ENCODE data around the gene MYBPH. TPM values are rescaled to one million over a fixed set of nuclear protein-coding genes. Genes with fewer than 3 reads are reported as not detected.

Gene MYBPH
- total and polyA plus RNA-seq, 2 donors (not counting 3 experiments of a cell fraction or from before 2014, with no cell fraction given) = not detected

- Histone ChIP-seq H2AFZ (ENCODE audit: low read depth, low read length) (no peak overlapping the region), H3K4me1 (ENCODE audit: control insufficient read depth, extremely low read depth, insufficient read depth, low read length) (peaks cover 6% of the 10 kb centered on the region), H3K9me1 (replicated peaks; ENCODE audit: control insufficient read depth, extremely low read depth, insufficient read depth, low read length) (no peaks in the 10 kb centered on the region), H3K27ac (ENCODE audit: insufficient read depth, low read depth, low read length) (no peak overlapping the region), H3K4me3 (replicated peaks in 1 of 3; ENCODE audit: insufficient read depth in 1 of 3, low read depth in 1 of 3, low read length in 3 of 3) (no peak overlapping the region), H3K79me2 (ENCODE audit: control insufficient read depth, insufficient read depth, low read length) (no peaks in the 10 kb centered on the region), H4K20me1 (replicated peaks; ENCODE audit: control insufficient read depth, extremely low read depth, insufficient read depth, low read length) (no peaks in the 10 kb centered on the region), H3K9me3 (replicated peaks; ENCODE audit: control insufficient read depth, insufficient read depth, low read length) (no peaks in the 10 kb centered on the region), H3K9ac (replicated peaks; ENCODE audit: extremely low read depth, insufficient read depth, low read length) (no peak overlapping the region), H3K4me2 (ENCODE audit: insufficient read depth, low read length) (no peak overlapping the region), H3K36me3 (ENCODE audit: control insufficient read depth in 2 of 2, extremely low read depth in 1 of 2, insufficient read depth in 2 of 2, low read length in 2 of 2) (no peaks in the 10 kb centered on the region), H3K27me3 (ENCODE audit: control insufficient read depth in 2 of 2, insufficient read depth in 2 of 2, low read length in 2 of 2) (no peaks in the 10 kb centered on the region)
- FAIRE-seq (no peak), DNase-seq (ENCODE audit: low read depth, low spot score) (no peak)
- POLR2A ChIA-PET = no interaction called here
- BruUV-seq (replicated peaks) = no TSS peak
- TF ChIP-seq GATA2 (IDR thresholded peaks at IDR 0.05; ENCODE audit: insufficient read depth, insufficient read length, low read depth, low read length) = no peak
- TF ChIP-seq FOS (IDR thresholded peaks at IDR 0.05; ENCODE audit: borderline replicate concordance, insufficient read depth, low read length) = no peak
- no peak for TF ChIP-seq CTCF (IDR thresholded peaks at IDR 0.05; ENCODE audit: extremely low read depth in 1 of 2, insufficient read depth in 1 of 2, low read depth in 1 of 2, low read length in 2 of 2)
- no peak for TF ChIP-seq POLR2A (IDR thresholded peaks at IDR 0.05; ENCODE audit: low read depth, low read length)
- TF ChIP-seq MAX (IDR thresholded peaks at IDR 0.05; ENCODE audit: insufficient read depth, insufficient read length) = no peak
- no peak for TF ChIP-seq POLR2AphosphoS5 (IDR thresholded peaks at IDR 0.05; ENCODE audit: insufficient read depth, low read depth, low read length)
- TF ChIP-seq MYC (IDR thresholded peaks at IDR 0.05; ENCODE audit: low read depth, low read length) = no peak
- no peak for TF ChIP-seq JUN (IDR thresholded peaks at IDR 0.05; ENCODE audit: borderline replicate concordance, insufficient read depth, insufficient read length, low read depth)
- no peak for TF ChIP-seq EZH2 (IDR thresholded peaks at IDR 0.05; ENCODE audit: borderline replicate concordance, low read depth, low read length, severe bottlenecking)
- CTCF ChIA-PET = interaction anchor here (1.1 to 5.6 kb wide), 5 partner anchors 8 to 135 kb away, joined by 5 to 98 read pairs (median 5); partner anchors contain the start of gene ADORA1
- intact Hi-C loops (cut with micrococcal nuclease) (no loop called here), dilution Hi-C loops (cut with MboI; ENCODE audit: extremely low pct_ligation_motif_present, low sequenced_read_pairs) (no loop called here)
Observed at GRCh38 chr1:203174324-203174985, 1.2 kb downstream of the MYBPH start.

Measured in endothelial cell of umbilical vein (primary cell).